HepG2 (cell line): ENCODE measurements around the gene AHCY. TPM values are rescaled to one million over a fixed set of nuclear protein-coding genes. Genes with fewer than 3 reads are reported as not detected.

Experiments
- ATAC-seq: fragments of 200-7000 bp; cut with Tn5 transposase; 3 replicates; pipeline ENCODE4 v1.9.1; 2020; ENCODE audit warnings: mild to moderate bottlenecking, moderate library complexity
- BruUV-seq: library from RNA; stranded (reverse); fragments of 400-500 nt; replicated peaks from 2 replicates; lab custom pipeline; 2021; lab: Mats Ljungman, UMichigan
- CTCF ChIA-PET: fragments of 300-600 bp; formaldehyde crosslinking; extraction: SDS; loops from one replicate; lab custom pipeline; 2021; ENCODE audit warnings: low total read pairs, inconsistent platforms, low intra/inter-chr PET ratio; lab: Yijun Ruan, JAX
- POLR2A ChIA-PET: fragments of 350-600 bp; sonication (Branson Sonifier 250); formaldehyde crosslinking; loops from one replicate; lab custom pipeline; 2020; ENCODE audit warnings: antibody characterized with exemption, inconsistent platforms; lab: Yijun Ruan, JAX
- DNase-seq: peaks from one replicate; pipeline ENCODE4 v3.0.0-alpha.2; 2015; ENCODE audit warnings: low spot score
- FAIRE-seq: peaks from 3 replicates; lab custom pipeline; 2011; peaks lifted over from hg19 to GRCh38; lab: Jason Lieb, UNC
- H2AFZ ChIP-seq: one replicate; pipeline ENCODE4 v1.6.1; 2011; ENCODE audit warnings: low read length, inconsistent platforms
- H3K27ac ChIP-seq: fragments of 300-600 bp; 3 replicates; pipeline ENCODE4 v1.8.0; 2011; ENCODE audit warnings: mixed run types, mild to moderate bottlenecking, mixed read lengths, low read length, inconsistent platforms; ENCODE audit not compliant: insufficient read depth; ENCODE audit errors: extremely low read length
- H3K27me3 ChIP-seq, 2 experiments: fragments of 200-600 bp in 1 of 2; 2 replicates in 1 of 2; 3 replicates in 1 of 2; pipeline versions ENCODE4 v1.6.0 to v1.8.0; 2011; ENCODE audit warnings: low read length in 2 of 2, mild to moderate bottlenecking in 2 of 2, moderate library complexity in 2 of 2, inconsistent platforms in 1 of 2; ENCODE audit not compliant: insufficient read depth in 2 of 2, control insufficient read depth in 1 of 2
- H3K36me3 ChIP-seq, 2 experiments: fragments of 200-600 bp in 1 of 2; replicated peaks in 1 of 2; 2 replicates in 1 of 2; 3 replicates in 1 of 2; pipeline versions ENCODE4 v1.5.1 to v1.8.0; 2011; ENCODE audit warnings: low read length in 2 of 2, inconsistent platforms in 1 of 2; ENCODE audit not compliant: insufficient read depth in 2 of 2, control insufficient read depth in 1 of 2
- H3K4me1 ChIP-seq: 2 replicates; pipeline ENCODE4 v1.5.1; 2012; ENCODE audit warnings: low read length, inconsistent platforms; ENCODE audit not compliant: insufficient read depth
- H3K4me2 ChIP-seq: 2 replicates; pipeline ENCODE4 v1.6.0; 2011; ENCODE audit warnings: low read depth, low read length, inconsistent platforms
- H3K4me3 ChIP-seq, 3 experiments: fragments of 200-600 bp in 1 of 3; sonication (generic), shearing (Covaris generic) in 1 of 3; replicated peaks in 1 of 3; 2 replicates each; pipeline ENCODE4 v1.5.1; 2011 to 2016; ENCODE audit warnings: low read length in 3 of 3, inconsistent platforms in 2 of 3, low read depth in 2 of 3, mild to moderate bottlenecking in 2 of 3, control low read depth in 1 of 3, mixed read lengths in 1 of 3; ENCODE audit not compliant: insufficient read depth in 1 of 3
- H3K79me2 ChIP-seq: one replicate; pipeline ENCODE4 v1.6.1; 2011; ENCODE audit warnings: low read length, inconsistent platforms; ENCODE audit not compliant: insufficient read depth
- H3K9ac ChIP-seq: 2 replicates; pipeline ENCODE4 v1.6.0; 2011; ENCODE audit warnings: mild to moderate bottlenecking, low read depth, low read length, inconsistent platforms; ENCODE audit not compliant: insufficient read depth
- H3K9me3 ChIP-seq: 2 replicates; pipeline ENCODE4 v1.5.1; 2012; ENCODE audit warnings: mild to moderate bottlenecking, low read length
- H4K20me1 ChIP-seq: 2 replicates; pipeline ENCODE4 v1.6.0; 2011; ENCODE audit warnings: inconsistent platforms, mild to moderate bottlenecking, low read length, moderate library complexity; ENCODE audit not compliant: insufficient read depth
- CBX1 ChIP-seq: IDR thresholded peaks from one replicate; pipeline ENCODE4 v1.6.1; 2016; ENCODE audit warnings: antibody characterized with exemption, low read depth
- GZF1 ChIP-seq: sonication (generic); formaldehyde crosslinking; IDR thresholded peaks from 2 replicates; pipeline ENCODE4 v1.5.1; 2020; ENCODE audit warnings: mild to moderate bottlenecking, missing genetic modification reagents
- HCFC1 ChIP-seq: fragments of 150-350 bp; IDR thresholded peaks from 2 replicates; pipeline ENCODE4 v1.6.1; 2014; ENCODE audit warnings: low read depth, low read length
- KLF13 ChIP-seq: sonication (generic); formaldehyde crosslinking; IDR thresholded peaks from 2 replicates; pipeline ENCODE4 v1.4.0; 2020; ENCODE audit warnings: mild to moderate bottlenecking, missing genetic modification reagents
- NFE2 ChIP-seq: sonication (generic); formaldehyde crosslinking; IDR thresholded peaks from 2 replicates; pipeline ENCODE4 v1.4.0; 2020; ENCODE audit warnings: missing genetic modification reagents
- THAP11 ChIP-seq: IDR thresholded peaks from 2 replicates; pipeline ENCODE4 v1.6.1; 2016; ENCODE audit warnings: missing biosample characterization, missing genetic modification reagents
- ZFP90 ChIP-seq: sonication (generic); formaldehyde crosslinking; IDR thresholded peaks from 2 replicates; pipeline ENCODE4 v1.8.0; 2022; ENCODE audit warnings: missing genetic modification reagents, mild to moderate bottlenecking, inconsistent platforms, borderline replicate concordance
- ZNF33B ChIP-seq: sonication (generic); formaldehyde crosslinking; IDR thresholded peaks from 2 replicates; pipeline ENCODE4 v1.5.1; 2020; ENCODE audit warnings: mild to moderate bottlenecking, missing genetic modification reagents
- ZNF724P ChIP-seq: sonication (generic); formaldehyde crosslinking; IDR thresholded peaks from 2 replicates; pipeline ENCODE4 v1.8.0; 2022; ENCODE audit warnings: missing genetic modification reagents, borderline replicate concordance
- WGBS: methylation state at CpG from one replicate; pipeline ENCODE4 v1.1.6; 2017; ENCODE audit warnings: low lambda C conversion rate; 5-methylcytosine and 5-hydroxymethylcytosine counted together
- in situ Hi-C: cut with HindIII; loops from 2 replicates; pipeline ENCODE4 v1.10.0; 2017; ENCODE audit warnings: low pct_unique_long_range_greater_than_20kb; ENCODE audit not compliant: extremely low pct_ligation_motif_present
- intact Hi-C: fragments of 100-400 bp; cut with micrococcal nuclease; formaldehyde crosslinking; loops from one replicate; pipeline ENCODE4 v1.10.0; 2022; ENCODE audit not compliant: unreplicated experiment
- polyA plus RNA-seq, 8 experiments: library from polyadenylated mRNA; depleted of rRNA in 3 of 8; stranded (reverse) in 7 of 8; unstranded in 1 of 8; fragments of >200 nt; fragmentation: Illumina TruSeq in 4 of 8; extraction: Trizol in 4 of 8; gene quantifications; 2 replicates each; pipeline versions ENCODE4 v1.2.1 to v1.2.3, GENCODE V29; 2011 to 2016; ENCODE audit warnings: low read depth in 4 of 8, missing spikeins in 1 of 8, mixed read lengths in 1 of 8; ENCODE audit not compliant: insufficient read depth in 1 of 8
- total RNA-seq, 5 experiments: library from RNA; depleted of rRNA; stranded (reverse); fragments of >200 nt; fragmentation: Illumina TruSeq; extraction: Trizol; gene quantifications; 2 replicates each; pipeline ENCODE4 v1.2.3, GENCODE V29; 2016; ENCODE audit warnings: low read depth in 1 of 5
- TF ChIP-seq, protein P1 (sequence below): sonication (generic); formaldehyde crosslinking; IDR thresholded peaks from 2 replicates; pipeline ENCODE4 v1.4.0; 2020; ENCODE audit warnings: missing genetic modification reagents, borderline replicate concordance
- TF ChIP-seq, protein P2 (sequence below): sonication (generic); formaldehyde crosslinking; IDR thresholded peaks from 2 replicates; pipeline ENCODE4 v1.5.0; 2020; ENCODE audit warnings: missing genetic modification reagents
- TF ChIP-seq, protein P3 (sequence below): sonication (generic); formaldehyde crosslinking; IDR thresholded peaks from 2 replicates; pipeline ENCODE4 v1.4.0; 2020; ENCODE audit warnings: missing genetic modification reagents, borderline replicate concordance
- TF ChIP-seq, protein P4 (sequence below): sonication (generic); formaldehyde crosslinking; IDR thresholded peaks from 2 replicates; pipeline ENCODE4 v1.5.1; 2020; ENCODE audit warnings: missing genetic modification reagents, mild to moderate bottlenecking, borderline replicate concordance

The AHCY gene
- total and polyA plus RNA-seq, 2 of the 13 experiments (the other 11 are each of a cell fraction or from before 2014, with no cell fraction given) = 407 to 419 TPM

DNA sequence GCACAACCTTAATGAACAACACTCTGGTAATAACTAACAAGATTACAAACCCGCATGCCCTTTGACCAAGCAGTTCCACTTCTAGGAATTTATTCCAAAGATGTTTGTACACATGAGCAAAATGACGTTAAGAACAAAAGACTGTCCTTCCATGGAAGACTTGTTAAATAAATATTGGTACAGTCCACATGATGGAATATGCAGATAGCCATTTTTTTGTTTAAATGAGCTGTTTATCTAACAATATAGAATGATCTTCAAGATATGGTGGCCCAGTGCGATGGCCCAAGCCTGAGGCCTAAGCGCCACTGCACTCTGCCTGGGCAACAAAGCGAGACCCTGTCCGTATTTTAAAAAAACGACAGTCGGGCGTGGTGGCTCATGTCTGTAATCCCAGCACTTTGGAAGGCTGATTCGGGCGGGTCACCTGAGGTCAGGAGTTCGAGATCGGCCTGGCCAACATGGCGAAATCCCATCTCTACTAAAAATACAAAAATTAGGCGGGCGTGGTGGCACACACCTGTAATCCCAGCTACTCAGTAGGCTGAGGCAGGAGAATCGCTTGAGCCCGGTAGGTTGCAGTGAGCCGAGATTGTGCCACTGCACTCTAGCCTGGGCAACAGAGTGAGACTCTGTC is 7.4 kb upstream of the AHCY start:
- CTCF ChIA-PET = interaction anchor here (0.9 to 3.8 kb wide), 3 partner anchors 11 to 166 kb away, joined by 3 to 19 read pairs (median 5); partner anchors contain the start of gene ITCH
- Histone ChIP-seq H3K27me3 (no peaks in the 10 kb centered on the region), H3K9ac (peak overlapping the region; percentile 46), H3K4me2 (peak overlapping the region; percentile 93), H3K4me1 (peaks cover 76% of the 10 kb centered on the region), H3K4me3 (peak overlapping the region; percentile 38 to 77 (median 41)), H3K27ac (peak overlapping the region; percentile 56), H3K9me3 (no peaks in the 10 kb centered on the region), H3K36me3 (no peaks in the 10 kb centered on the region), H4K20me1 (no peaks in the 10 kb centered on the region), H2AFZ (no peak overlapping the region), H3K79me2 (no peaks in the 10 kb centered on the region)
- TSS peak; percentile 99 for BruUV-seq
- FAIRE-seq = peak; percentile 78
- POLR2A ChIA-PET = interaction anchor here (0.7 to 5.2 kb wide), 23 partner anchors 9 to 393 kb away, joined by 3 to 144 read pairs (median 6); partner anchors contain the start of genes AHCY, DYNLRB1, ITCH and TP53INP2
- ATAC-seq = peak; percentile 35
- intact Hi-C loops = loop anchor here (1.0 to 5.0 kb wide), 4 partner anchors 7 to 367 kb away; partner anchors contain the start of genes AHCY and PIGU
- in situ Hi-C loops = loop anchor here (5.0 kb wide), 3 partner anchors 52 to 207 kb away; partner anchors contain the start of genes DYNLRB1 and ITCH
- DNase-seq = peak; percentile 95
- WGBS = 1% methylated on average over 19 of the region's 19 CpGs
- TF ChIP-seq ZNF33B (no peak), NFE2 (CRISPR knock-in tag) (no peak; the same call in 1 of the 2 replicates), KLF13 (CRISPR knock-in tag) (no peak), CBX1 (peak; percentile 63), HCFC1 (no peak), ZFP90 (CRISPR knock-in tag) (peak; percentile 58; the same call in 1 of the 2 replicates), ZNF724P (CRISPR knock-in tag) (no peak; the same call in 1 of the 2 replicates), GZF1 (CRISPR knock-in tag) (no peak), THAP11 (CRISPR knock-in tag) (peak; percentile 81)
- TF ChIP-seq, protein P1, sequence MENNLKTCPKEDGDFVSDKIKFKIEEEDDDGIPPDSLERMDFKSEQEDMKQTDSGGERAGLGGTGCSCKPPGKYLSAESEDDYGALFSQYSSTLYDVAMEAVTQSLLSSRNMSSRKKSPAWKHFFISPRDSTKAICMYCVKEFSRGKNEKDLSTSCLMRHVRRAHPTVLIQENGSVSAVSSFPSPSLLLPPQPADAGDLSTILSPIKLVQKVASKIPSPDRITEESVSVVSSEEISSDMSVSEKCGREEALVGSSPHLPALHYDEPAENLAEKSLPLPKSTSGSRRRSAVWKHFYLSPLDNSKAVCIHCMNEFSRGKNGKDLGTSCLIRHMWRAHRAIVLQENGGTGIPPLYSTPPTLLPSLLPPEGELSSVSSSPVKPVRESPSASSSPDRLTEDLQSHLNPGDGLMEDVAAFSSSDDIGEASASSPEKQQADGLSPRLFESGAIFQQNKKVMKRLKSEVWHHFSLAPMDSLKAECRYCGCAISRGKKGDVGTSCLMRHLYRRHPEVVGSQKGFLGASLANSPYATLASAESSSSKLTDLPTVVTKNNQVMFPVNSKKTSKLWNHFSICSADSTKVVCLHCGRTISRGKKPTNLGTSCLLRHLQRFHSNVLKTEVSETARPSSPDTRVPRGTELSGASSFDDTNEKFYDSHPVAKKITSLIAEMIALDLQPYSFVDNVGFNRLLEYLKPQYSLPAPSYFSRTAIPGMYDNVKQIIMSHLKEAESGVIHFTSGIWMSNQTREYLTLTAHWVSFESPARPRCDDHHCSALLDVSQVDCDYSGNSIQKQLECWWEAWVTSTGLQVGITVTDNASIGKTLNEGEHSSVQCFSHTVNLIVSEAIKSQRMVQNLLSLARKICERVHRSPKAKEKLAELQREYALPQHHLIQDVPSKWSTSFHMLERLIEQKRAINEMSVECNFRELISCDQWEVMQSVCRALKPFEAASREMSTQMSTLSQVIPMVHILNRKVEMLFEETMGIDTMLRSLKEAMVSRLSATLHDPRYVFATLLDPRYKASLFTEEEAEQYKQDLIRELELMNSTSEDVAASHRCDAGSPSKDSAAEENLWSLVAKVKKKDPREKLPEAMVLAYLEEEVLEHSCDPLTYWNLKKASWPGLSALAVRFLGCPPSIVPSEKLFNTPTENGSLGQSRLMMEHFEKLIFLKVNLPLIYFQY = peak; percentile 61; the same call in 1 of the 2 replicates
- TF ChIP-seq, protein P2, sequence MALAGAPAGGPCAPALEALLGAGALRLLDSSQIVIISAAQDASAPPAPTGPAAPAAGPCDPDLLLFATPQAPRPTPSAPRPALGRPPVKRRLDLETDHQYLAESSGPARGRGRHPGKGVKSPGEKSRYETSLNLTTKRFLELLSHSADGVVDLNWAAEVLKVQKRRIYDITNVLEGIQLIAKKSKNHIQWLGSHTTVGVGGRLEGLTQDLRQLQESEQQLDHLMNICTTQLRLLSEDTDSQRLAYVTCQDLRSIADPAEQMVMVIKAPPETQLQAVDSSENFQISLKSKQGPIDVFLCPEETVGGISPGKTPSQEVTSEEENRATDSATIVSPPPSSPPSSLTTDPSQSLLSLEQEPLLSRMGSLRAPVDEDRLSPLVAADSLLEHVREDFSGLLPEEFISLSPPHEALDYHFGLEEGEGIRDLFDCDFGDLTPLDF (CRISPR knock-in tag) = 0 out of 2 replicates have a peak, but pooled peaks have one; percentile 22
- TF ChIP-seq, protein P3, sequence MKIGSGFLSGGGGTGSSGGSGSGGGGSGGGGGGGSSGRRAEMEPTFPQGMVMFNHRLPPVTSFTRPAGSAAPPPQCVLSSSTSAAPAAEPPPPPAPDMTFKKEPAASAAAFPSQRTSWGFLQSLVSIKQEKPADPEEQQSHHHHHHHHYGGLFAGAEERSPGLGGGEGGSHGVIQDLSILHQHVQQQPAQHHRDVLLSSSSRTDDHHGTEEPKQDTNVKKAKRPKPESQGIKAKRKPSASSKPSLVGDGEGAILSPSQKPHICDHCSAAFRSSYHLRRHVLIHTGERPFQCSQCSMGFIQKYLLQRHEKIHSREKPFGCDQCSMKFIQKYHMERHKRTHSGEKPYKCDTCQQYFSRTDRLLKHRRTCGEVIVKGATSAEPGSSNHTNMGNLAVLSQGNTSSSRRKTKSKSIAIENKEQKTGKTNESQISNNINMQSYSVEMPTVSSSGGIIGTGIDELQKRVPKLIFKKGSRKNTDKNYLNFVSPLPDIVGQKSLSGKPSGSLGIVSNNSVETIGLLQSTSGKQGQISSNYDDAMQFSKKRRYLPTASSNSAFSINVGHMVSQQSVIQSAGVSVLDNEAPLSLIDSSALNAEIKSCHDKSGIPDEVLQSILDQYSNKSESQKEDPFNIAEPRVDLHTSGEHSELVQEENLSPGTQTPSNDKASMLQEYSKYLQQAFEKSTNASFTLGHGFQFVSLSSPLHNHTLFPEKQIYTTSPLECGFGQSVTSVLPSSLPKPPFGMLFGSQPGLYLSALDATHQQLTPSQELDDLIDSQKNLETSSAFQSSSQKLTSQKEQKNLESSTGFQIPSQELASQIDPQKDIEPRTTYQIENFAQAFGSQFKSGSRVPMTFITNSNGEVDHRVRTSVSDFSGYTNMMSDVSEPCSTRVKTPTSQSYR (CRISPR knock-in tag) = 0 out of 2 replicates have a peak, but pooled peaks have one; percentile 13
- TF ChIP-seq, protein P4, sequence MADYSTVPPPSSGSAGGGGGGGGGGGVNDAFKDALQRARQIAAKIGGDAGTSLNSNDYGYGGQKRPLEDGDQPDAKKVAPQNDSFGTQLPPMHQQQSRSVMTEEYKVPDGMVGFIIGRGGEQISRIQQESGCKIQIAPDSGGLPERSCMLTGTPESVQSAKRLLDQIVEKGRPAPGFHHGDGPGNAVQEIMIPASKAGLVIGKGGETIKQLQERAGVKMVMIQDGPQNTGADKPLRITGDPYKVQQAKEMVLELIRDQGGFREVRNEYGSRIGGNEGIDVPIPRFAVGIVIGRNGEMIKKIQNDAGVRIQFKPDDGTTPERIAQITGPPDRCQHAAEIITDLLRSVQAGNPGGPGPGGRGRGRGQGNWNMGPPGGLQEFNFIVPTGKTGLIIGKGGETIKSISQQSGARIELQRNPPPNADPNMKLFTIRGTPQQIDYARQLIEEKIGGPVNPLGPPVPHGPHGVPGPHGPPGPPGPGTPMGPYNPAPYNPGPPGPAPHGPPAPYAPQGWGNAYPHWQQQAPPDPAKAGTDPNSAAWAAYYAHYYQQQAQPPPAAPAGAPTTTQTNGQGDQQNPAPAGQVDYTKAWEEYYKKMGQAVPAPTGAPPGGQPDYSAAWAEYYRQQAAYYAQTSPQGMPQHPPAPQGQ (CRISPR knock-in tag) = no peak
